HG03378 (cell line): ENCODE data around the gene SSPN.

Experiments
- ATAC-seq: cut with Tn5 transposase; IDR thresholded peaks from one replicate; pipeline ENCODE4 v1.9.1; 2021; ENCODE audit warnings: mild to moderate bottlenecking, moderate library complexity; ENCODE audit not compliant: unreplicated experiment

The SSPN gene

GRCh38 chr12:26195250-26195640 is at the start of gene SSPN:
Gene SSPN (plus strand): TSS chr12:26195573. CDS start chr12:26195673, 100 bp downstream.
- no peak for ATAC-seq

- ATAC-seq, result no peak
Measured at GRCh38 chr12:26148291-26148690, 47.1 kb upstream of the SSPN start.

GRCh38 chr12:26149968-26150500 is 45.3 kb upstream of the SSPN start:
- no peak for ATAC-seq

- ATAC-seq, result no peak
Measured at GRCh38 chr12:26150736-26151450, 44.5 kb upstream of the SSPN start.

GRCh38 chr12:26152507-26153102 is 42.8 kb upstream of the SSPN start:
- no peak for ATAC-seq

- ATAC-seq, result no peak
Measured at GRCh38 chr12:26153421-26154154, 41.8 kb upstream of the SSPN start.

- peak; percentile 93 for ATAC-seq
Measured at GRCh38 chr12:26156201-26156871, 39.0 kb upstream of the SSPN start.

- peak; percentile 19 for ATAC-seq
Measured at GRCh38 chr12:26157001-26157400, 38.4 kb upstream of the SSPN start.

GRCh38 chr12:26158078-26158764 is 37.2 kb upstream of the SSPN start:
- no peak for ATAC-seq

- ATAC-seq, result no peak
Measured at GRCh38 chr12:26162174-26162573, 33.2 kb upstream of the SSPN start.

GRCh38 chr12:26162905-26163304 is 32.5 kb upstream of the SSPN start:
- peak; percentile 77 for ATAC-seq

GRCh38 chr12:26164118-26164517 is 31.3 kb upstream of the SSPN start:
- ATAC-seq, result no peak

- no peak for ATAC-seq
Measured at GRCh38 chr12:26172013-26172412, 23.4 kb upstream of the SSPN start.

- no peak for ATAC-seq
Measured at GRCh38 chr12:26172539-26172938, 22.8 kb upstream of the SSPN start.

- no peak for ATAC-seq
Measured at GRCh38 chr12:26172946-26173552, 22.3 kb upstream of the SSPN start.

GRCh38 chr12:26176725-26177124 is 18.6 kb upstream of the SSPN start:
- ATAC-seq, result no peak

GRCh38 chr12:26177283-26177682 is 18.1 kb upstream of the SSPN start:
- ATAC-seq, result no peak

GRCh38 chr12:26179826-26180225 is 15.5 kb upstream of the SSPN start:
- no peak for ATAC-seq

GRCh38 chr12:26182377-26182776 is 13.0 kb upstream of the SSPN start:
- no peak for ATAC-seq
